DOHH2 (cell line): ENCODE data around the gene LRRC2.

ENCODE experiments used
- EZH2phosphoT487 ChIP-seq: fragments of 200-600 bp; sonication (generic); IDR thresholded peaks from 2 replicates; pipeline ENCODE4 v1.6.1; 2017; ENCODE audit warnings: borderline replicate concordance, mild to moderate bottlenecking, antibody characterized with exemption, low read length, moderate library complexity, mixed read lengths
- TF ChIP-seq, protein P1 (sequence below): fragments of 200-600 bp; sonication (generic); IDR thresholded peaks from one replicate; pipeline ENCODE4 v1.5.1; 2014; ENCODE audit warnings: antibody characterized with exemption, mild to moderate bottlenecking, low read depth, low read length; ENCODE audit not compliant: poor library complexity, severe bottlenecking

DNA sequence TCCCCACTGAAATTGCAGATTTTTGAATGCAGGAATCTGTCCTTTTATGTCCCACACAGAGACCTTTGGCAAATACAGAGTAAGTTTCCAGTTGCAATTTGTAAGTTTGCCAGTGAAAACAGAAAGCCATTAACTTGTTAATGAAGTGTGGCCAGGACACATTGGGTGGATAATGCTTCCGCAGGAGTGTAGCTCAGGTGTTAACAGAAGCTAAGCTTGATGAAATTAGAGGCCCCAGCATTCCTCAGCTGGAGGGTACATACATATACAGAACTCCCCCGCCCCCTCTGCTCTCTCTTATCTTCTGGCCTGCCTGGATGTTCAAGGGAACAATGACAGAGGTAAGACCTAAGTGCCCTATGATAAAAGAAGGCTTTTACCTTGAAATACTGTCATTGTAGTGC, 8.1 kb upstream of the LRRC2 start:
- TF ChIP-seq, protein P1, sequence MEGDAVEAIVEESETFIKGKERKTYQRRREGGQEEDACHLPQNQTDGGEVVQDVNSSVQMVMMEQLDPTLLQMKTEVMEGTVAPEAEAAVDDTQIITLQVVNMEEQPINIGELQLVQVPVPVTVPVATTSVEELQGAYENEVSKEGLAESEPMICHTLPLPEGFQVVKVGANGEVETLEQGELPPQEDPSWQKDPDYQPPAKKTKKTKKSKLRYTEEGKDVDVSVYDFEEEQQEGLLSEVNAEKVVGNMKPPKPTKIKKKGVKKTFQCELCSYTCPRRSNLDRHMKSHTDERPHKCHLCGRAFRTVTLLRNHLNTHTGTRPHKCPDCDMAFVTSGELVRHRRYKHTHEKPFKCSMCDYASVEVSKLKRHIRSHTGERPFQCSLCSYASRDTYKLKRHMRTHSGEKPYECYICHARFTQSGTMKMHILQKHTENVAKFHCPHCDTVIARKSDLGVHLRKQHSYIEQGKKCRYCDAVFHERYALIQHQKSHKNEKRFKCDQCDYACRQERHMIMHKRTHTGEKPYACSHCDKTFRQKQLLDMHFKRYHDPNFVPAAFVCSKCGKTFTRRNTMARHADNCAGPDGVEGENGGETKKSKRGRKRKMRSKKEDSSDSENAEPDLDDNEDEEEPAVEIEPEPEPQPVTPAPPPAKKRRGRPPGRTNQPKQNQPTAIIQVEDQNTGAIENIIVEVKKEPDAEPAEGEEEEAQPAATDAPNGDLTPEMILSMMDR: no peak
- TF ChIP-seq EZH2phosphoT487: no peak
